CD14-positive monocyte (primary cell): ENCODE data around the gene DAD1. TPM values are rescaled to one million over a fixed set of nuclear protein-coding genes. Genes with fewer than 3 reads are reported as not detected.

Experiments used
- DNase-seq, 3 donors: peaks; one replicate each; pipeline ENCODE4 v3.0.0-alpha.2; 2011 to 2022
- H2AFZ ChIP-seq: 2 replicates; pipeline ENCODE4 v1.6.0; 2012; ENCODE audit warnings: mild to moderate bottlenecking, low read depth, low read length, inconsistent platforms; ENCODE audit not compliant: insufficient read depth, poor library complexity, severe bottlenecking
- H3K27ac ChIP-seq, 2 donors: 1 replicate in 1 of 2; 2 replicates in 1 of 2; pipeline ENCODE4 v1.5.1; 2012 to 2013; ENCODE audit warnings: low read length in 2 of 2, control low read depth in 1 of 2, inconsistent platforms in 1 of 2, low read depth in 1 of 2, mild to moderate bottlenecking in 1 of 2
- H3K27me3 ChIP-seq, 2 donors: one replicate each; pipeline versions ENCODE4 v1.6.0 to v1.6.1; 2011 to 2013; ENCODE audit warnings: low read length in 2 of 2; ENCODE audit not compliant: control insufficient read depth in 2 of 2, insufficient read depth in 2 of 2
- H3K36me3 ChIP-seq, 2 donors: replicated peaks in 1 of 2; 1 replicate in 1 of 2; 2 replicates in 1 of 2; pipeline versions ENCODE4 v1.5.1 to v1.6.1; 2012 to 2013; ENCODE audit warnings: low read length in 2 of 2, control low read depth in 1 of 2, inconsistent platforms in 1 of 2, mild to moderate bottlenecking in 1 of 2; ENCODE audit not compliant: insufficient read depth in 2 of 2, control insufficient read depth in 1 of 2
- H3K4me1 ChIP-seq, 2 donors: 1 replicate in 1 of 2; 2 replicates in 1 of 2; pipeline versions ENCODE4 v1.5.1 to v1.6.1; 2012 to 2013; ENCODE audit warnings: low read length in 2 of 2, control low read depth in 1 of 2, inconsistent platforms in 1 of 2, mild to moderate bottlenecking in 1 of 2, moderate library complexity in 1 of 2; ENCODE audit not compliant: insufficient read depth in 2 of 2, control insufficient read depth in 1 of 2
- H3K4me2 ChIP-seq: replicated peaks from 2 replicates; pipeline ENCODE3; 2012; ENCODE audit warnings: low read length, moderate library complexity, mild to moderate bottlenecking; ENCODE audit not compliant: poor library complexity, severe bottlenecking; ENCODE audit errors: extremely low read depth
- H3K4me3 ChIP-seq, 3 experiments: fragments of 200-600 bp in 1 of 3; sonication (generic) in 1 of 3; replicated peaks in 1 of 3; 1 replicate in 2 of 3; 2 replicates in 1 of 3; pipeline ENCODE4 v1.5.1; 2011 to 2013; ENCODE audit warnings: low read length in 3 of 3, mild to moderate bottlenecking in 3 of 3, control low read depth in 2 of 3, low read depth in 2 of 3, inconsistent platforms in 1 of 3, moderate library complexity in 1 of 3
- H3K79me2 ChIP-seq: 2 replicates; pipeline ENCODE4 v1.6.0; 2012; ENCODE audit warnings: mild to moderate bottlenecking, control low read depth, inconsistent platforms, low read length, moderate library complexity; ENCODE audit not compliant: insufficient read depth
- H3K9ac ChIP-seq: 2 replicates; pipeline ENCODE4 v1.6.0; 2017; ENCODE audit warnings: low read length, mild to moderate bottlenecking; ENCODE audit not compliant: insufficient read depth, poor library complexity, severe bottlenecking
- H3K9me3 ChIP-seq, 2 donors: replicated peaks in 1 of 2; 1 replicate in 1 of 2; 2 replicates in 1 of 2; pipeline versions ENCODE4 v1.5.1 to v1.6.1; 2012 to 2013; ENCODE audit warnings: low read length in 2 of 2, control low read depth in 1 of 2; ENCODE audit not compliant: control insufficient read depth in 1 of 2, insufficient read depth in 1 of 2
- H4K20me1 ChIP-seq: 2 replicates; pipeline ENCODE4 v1.6.0; 2012; ENCODE audit warnings: mild to moderate bottlenecking, low read length, control low read depth, moderate library complexity; ENCODE audit not compliant: insufficient read depth
- H3K27ac Mint-ChIP-seq, 7 donors: one replicate each; pipeline ENCODE4 v1.8.0; 2020; ENCODE audit warnings: mild to moderate bottlenecking in 7 of 7, mixed read lengths in 7 of 7, moderate library complexity in 6 of 7, inconsistent platforms in 2 of 7
- H3K27me3 Mint-ChIP-seq, 3 donors: one replicate each; pipeline ENCODE4 v1.8.0; 2021 to 2022; ENCODE audit warnings: low read depth in 3 of 3, mild to moderate bottlenecking in 3 of 3, mixed read lengths in 3 of 3, moderate library complexity in 3 of 3, inconsistent platforms in 1 of 3
- H3K36me3 Mint-ChIP-seq, 2 donors: one replicate each; pipeline ENCODE4 v1.8.0; 2020; ENCODE audit warnings: mixed read lengths in 2 of 2, inconsistent platforms in 1 of 2, mild to moderate bottlenecking in 1 of 2
- H3K4me1 Mint-ChIP-seq: one replicate; pipeline ENCODE4 v1.8.0; 2020; ENCODE audit warnings: mild to moderate bottlenecking, mixed read lengths
- H3K4me3 Mint-ChIP-seq, 2 donors: one replicate each; pipeline ENCODE4 v1.8.0; 2020; ENCODE audit warnings: mild to moderate bottlenecking in 2 of 2, mixed read lengths in 2 of 2, moderate library complexity in 1 of 2
- H3K9me3 Mint-ChIP-seq, 7 donors: one replicate each; pipeline ENCODE4 v1.8.0; 2020 to 2022; ENCODE audit warnings: mixed read lengths in 7 of 7, mild to moderate bottlenecking in 6 of 7, moderate library complexity in 6 of 7, inconsistent platforms in 2 of 7
- CTCF ChIP-seq: fragments of 200-600 bp; IDR thresholded peaks from one replicate; pipeline ENCODE4 v1.8.0; 2022; ENCODE audit warnings: antibody characterized with exemption, mild to moderate bottlenecking
- WGBS: methylation state at CpG from one replicate; pipeline ENCODE4 v1.1.5; 2013; ENCODE audit warnings: missing lambda C conversion rate; ENCODE audit not compliant: insufficient coverage; 5-methylcytosine and 5-hydroxymethylcytosine counted together
- intact Hi-C, 2 donors: fragments of 100-400 bp; cut with micrococcal nuclease; formaldehyde crosslinking; loops; one replicate each; pipeline versions ENCODE4 v1.15.0 to v1.15.1; 2023
- polyA plus RNA-seq, 3 donors: library from polyadenylated mRNA; depleted of rRNA in 1 of 3; unstranded in 2 of 3; stranded (reverse) in 1 of 3; fragments of 300-500 nt in 2 of 3; fragments of >200 nt in 1 of 3; fragmentation: Illumina TruSeq in 2 of 3; gene quantifications; 1 replicate in 2 of 3; 2 replicates in 1 of 3; pipeline ENCODE4 v1.2.3, GENCODE V29; 2012 to 2021

DAD1 gene
- polyA plus RNA-seq, 3 donors: 126 to 444 (median 440) TPM

- Histone ChIP-seq H3K27ac (no peak overlapping the region), H2AFZ (no peak overlapping the region), H3K9ac (no peak overlapping the region), H3K79me2 (peaks cover 10% of the 10 kb centered on the region), H3K9me3 (no peaks in the 10 kb centered on the region), H3K4me1 (peaks cover 0 to 5% of the 10 kb centered on the region in 2 donors), H3K36me3 (peaks cover 52 to 75% of the 10 kb centered on the region in 2 donors), H3K4me2 (no peak overlapping the region), H4K20me1 (peaks cover 16% of the 10 kb centered on the region), H3K27me3 (no peaks in the 10 kb centered on the region), H3K4me3 (no peak overlapping the region)
- Mint-ChIP-seq H3K36me3 (peaks cover 59 to 62% of the 10 kb centered on the region in 2 donors), H3K4me1 (peaks cover 10% of the 10 kb centered on the region), H3K27ac (no peak overlapping the region), H3K9me3 (no peaks in the 10 kb centered on the region), H3K27me3 (peaks cover 0 to 3% (median 0%) of the 10 kb centered on the region in 3 donors), H3K4me3 (no peak overlapping the region)
- WGBS: 100% methylated on average over 1 of the region's 3 CpGs
- intact Hi-C loops: loop anchor here in 1 of 2 donors (5.0 kb wide), 1 partner anchor 417 kb away; the partner anchor contains the start of gene AJUBA
- no peak for DNase-seq
- TF ChIP-seq CTCF: no peak
Measured at GRCh38 chr14:22565391-22565945, 23.6 kb downstream of the DAD1 start.

- Histone ChIP-seq H3K9ac (no peak overlapping the region), H3K4me1 (peaks cover 0 to 5% of the 10 kb centered on the region in 2 donors), H3K27ac (no peak overlapping the region), H2AFZ (no peak overlapping the region), H3K4me3 (no peak overlapping the region), H4K20me1 (peaks cover 8% of the 10 kb centered on the region), H3K27me3 (no peaks in the 10 kb centered on the region), H3K4me2 (no peak overlapping the region), H3K36me3 (peaks cover 48 to 70% of the 10 kb centered on the region in 2 donors), H3K9me3 (no peaks in the 10 kb centered on the region), H3K79me2 (peaks cover 2% of the 10 kb centered on the region)
- H3K27ac Mint-ChIP-seq: no peak overlapping the region
- H3K9me3 Mint-ChIP-seq: no peaks in the 10 kb centered on the region
- peaks cover 7% of the 10 kb centered on the region for H3K4me1 Mint-ChIP-seq
- peaks cover 52 to 54% of the 10 kb centered on the region in 2 donors for H3K36me3 Mint-ChIP-seq
- no peak for DNase-seq
- no peak for TF ChIP-seq CTCF
- WGBS: no CpG with 5 or more reads among the region's 1 CpG
- intact Hi-C loops: no loop called here
- H3K27me3 Mint-ChIP-seq: peaks cover 0 to 3% (median 0%) of the 10 kb centered on the region in 3 donors
- no peak overlapping the region for H3K4me3 Mint-ChIP-seq
Measured at GRCh38 chr14:22564463-22564862, 24.6 kb downstream of the DAD1 start.
